Measurements from ENCODE around the gene APOM.

DNA sequence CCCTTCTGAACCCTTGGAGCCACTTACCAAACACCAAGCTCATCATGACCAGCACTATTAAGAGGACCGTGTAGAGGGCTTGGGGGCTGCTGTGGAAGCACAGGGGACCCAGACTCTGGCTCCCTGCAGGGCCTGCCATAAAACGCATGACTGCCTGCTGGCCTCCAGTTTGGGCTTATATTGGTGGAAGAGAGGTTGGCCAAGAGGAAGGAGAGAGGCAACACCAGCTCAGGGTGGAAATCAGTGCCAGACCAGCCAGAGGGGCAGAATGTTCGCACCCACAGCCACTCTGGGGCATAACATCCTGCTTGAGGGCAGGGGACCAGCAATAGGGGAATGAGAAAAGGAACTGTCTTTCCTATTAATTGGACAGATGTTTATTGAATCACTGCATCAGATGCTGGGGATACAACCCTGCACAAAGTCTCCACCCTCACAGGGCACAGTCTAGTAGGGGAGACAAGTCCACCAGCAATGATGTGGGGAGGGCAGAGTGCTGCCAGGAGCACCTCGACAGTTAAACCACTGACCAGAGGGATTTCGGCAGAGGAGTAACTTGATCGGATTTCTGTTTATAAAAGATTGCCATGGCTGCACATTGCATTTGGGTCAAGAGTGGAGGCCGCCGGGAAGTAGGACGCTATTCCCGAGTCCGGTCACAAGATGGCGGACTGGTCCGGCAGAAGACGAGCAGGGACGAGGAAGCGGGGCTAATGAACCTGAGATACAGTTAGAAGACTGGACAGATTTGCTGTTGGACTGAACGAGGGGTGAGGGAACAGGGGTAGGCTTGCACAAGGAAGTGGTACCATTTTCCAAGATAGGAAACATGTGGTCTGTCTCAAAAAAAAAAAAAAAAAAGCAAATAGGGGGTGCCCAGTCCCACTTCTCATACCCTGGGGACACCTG lies 24.8 kb downstream of the APOM start, which contains the start of gene LY6G5C:
- TF ChIP-seq, protein P1, sequence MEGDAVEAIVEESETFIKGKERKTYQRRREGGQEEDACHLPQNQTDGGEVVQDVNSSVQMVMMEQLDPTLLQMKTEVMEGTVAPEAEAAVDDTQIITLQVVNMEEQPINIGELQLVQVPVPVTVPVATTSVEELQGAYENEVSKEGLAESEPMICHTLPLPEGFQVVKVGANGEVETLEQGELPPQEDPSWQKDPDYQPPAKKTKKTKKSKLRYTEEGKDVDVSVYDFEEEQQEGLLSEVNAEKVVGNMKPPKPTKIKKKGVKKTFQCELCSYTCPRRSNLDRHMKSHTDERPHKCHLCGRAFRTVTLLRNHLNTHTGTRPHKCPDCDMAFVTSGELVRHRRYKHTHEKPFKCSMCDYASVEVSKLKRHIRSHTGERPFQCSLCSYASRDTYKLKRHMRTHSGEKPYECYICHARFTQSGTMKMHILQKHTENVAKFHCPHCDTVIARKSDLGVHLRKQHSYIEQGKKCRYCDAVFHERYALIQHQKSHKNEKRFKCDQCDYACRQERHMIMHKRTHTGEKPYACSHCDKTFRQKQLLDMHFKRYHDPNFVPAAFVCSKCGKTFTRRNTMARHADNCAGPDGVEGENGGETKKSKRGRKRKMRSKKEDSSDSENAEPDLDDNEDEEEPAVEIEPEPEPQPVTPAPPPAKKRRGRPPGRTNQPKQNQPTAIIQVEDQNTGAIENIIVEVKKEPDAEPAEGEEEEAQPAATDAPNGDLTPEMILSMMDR (IDR thresholded peaks at IDR 0.05), result peak; percentile 23 to 85 (median 73)
- TF ChIP-seq POLR2A (IDR thresholded peaks at IDR 0.05), result peak in 1 of 2 donors; percentile 17

All from adrenal gland (tissue), 5 donors.